Neural crest cell (in vitro differentiated cells): ENCODE results near the gene GALNS. TPM values are rescaled to one million over a fixed set of nuclear protein-coding genes. Genes with fewer than 3 reads are reported as not detected.

Experiments
- DNase-seq: peaks from one replicate; pipeline ENCODE4 v3.0.0; 2021; ENCODE audit warnings: low read depth, mixed read lengths, low spot score
- H3K27ac Mint-ChIP-seq: one replicate; pipeline ENCODE4 v1.8.0; 2021; ENCODE audit warnings: mild to moderate bottlenecking, mixed read lengths; ENCODE audit not compliant: unreplicated experiment
- H3K27me3 Mint-ChIP-seq: 2 replicates; pipeline ENCODE4 v1.8.0; 2021; ENCODE audit warnings: low read depth, mild to moderate bottlenecking, mixed read lengths
- H3K36me3 Mint-ChIP-seq: 2 replicates; pipeline ENCODE4 v1.8.0; 2021; ENCODE audit warnings: low read depth, mild to moderate bottlenecking, mixed read lengths
- H3K4me1 Mint-ChIP-seq: 2 replicates; pipeline ENCODE4 v1.8.0; 2021; ENCODE audit warnings: mixed read lengths
- H3K4me3 Mint-ChIP-seq: one replicate; pipeline ENCODE4 v1.8.0; 2021; ENCODE audit warnings: mild to moderate bottlenecking, mixed read lengths
- H3K9me3 Mint-ChIP-seq: 2 replicates; pipeline ENCODE4 v1.8.0; 2021; ENCODE audit warnings: mixed read lengths
- CTCF ChIP-seq: fragments of 200-600 bp; sonication (generic); conservative IDR thresholded peaks from 2 replicates; pipeline ENCODE4 v1.5.0; 2021; ENCODE audit warnings: antibody characterized with exemption, mild to moderate bottlenecking
- total RNA-seq: library from RNA; stranded (reverse); gene quantifications from 2 replicates; pipeline ENCODE4 v1.2.1, GENCODE V29; 2021

Gene GALNS
- total RNA-seq, 1 donor from 2014 or later, result 19.7 TPM

DNA sequence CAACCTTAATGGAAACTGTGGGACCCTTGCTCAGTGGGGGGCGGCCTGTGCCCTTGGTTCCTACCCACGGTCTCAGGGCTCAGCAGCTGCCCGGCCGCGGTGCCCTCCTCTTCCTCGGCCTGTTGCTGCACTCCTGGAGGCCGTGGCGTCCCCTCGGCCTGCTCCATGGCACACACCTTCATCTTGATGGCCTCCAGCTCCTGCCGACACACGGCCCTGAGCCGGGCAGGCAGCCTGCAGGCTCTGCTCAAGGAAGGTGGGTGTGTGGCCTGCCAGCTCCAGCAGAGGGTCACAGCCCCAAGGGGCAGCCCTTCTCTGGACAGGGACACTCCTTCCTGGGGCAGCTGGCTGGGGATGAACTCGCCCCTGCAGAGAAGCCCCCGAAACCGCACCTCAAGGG is 9.0 kb upstream of the GALNS start:
- Mint-ChIP-seq H3K4me1 (no peaks in the 10 kb centered on the region), H3K27me3 (no peaks in the 10 kb centered on the region), H3K4me3 (no peak overlapping the region), H3K27ac (no peak overlapping the region), H3K36me3 (no peaks in the 10 kb centered on the region), H3K9me3 (no peaks in the 10 kb centered on the region)
- no peak for DNase-seq
- TF ChIP-seq CTCF, result no peak

DNA sequence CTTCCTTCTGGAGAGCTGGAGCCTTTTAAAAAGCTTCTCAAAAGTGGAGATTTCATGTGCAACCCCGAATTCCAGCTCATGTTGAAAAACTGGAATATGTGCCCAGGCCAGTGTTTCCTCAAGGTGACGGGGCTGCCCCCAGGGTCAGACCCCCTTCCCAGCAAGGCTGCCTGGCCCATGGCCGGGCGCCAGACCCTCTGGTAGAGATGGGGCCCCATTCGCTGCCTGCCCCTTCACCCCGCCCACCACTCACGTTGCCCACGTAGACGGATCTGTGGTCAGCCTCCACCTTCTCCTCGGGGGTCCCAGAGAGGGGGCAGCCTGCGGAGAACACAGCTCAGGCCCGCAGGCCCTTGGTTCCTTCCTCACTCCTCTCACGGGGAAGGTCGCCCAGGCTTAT is 8.6 kb upstream of the GALNS start:
- Mint-ChIP-seq H3K4me1 (no peaks in the 10 kb centered on the region), H3K27ac (no peak overlapping the region), H3K9me3 (no peaks in the 10 kb centered on the region), H3K36me3 (no peaks in the 10 kb centered on the region), H3K4me3 (no peak overlapping the region), H3K27me3 (no peaks in the 10 kb centered on the region)
- no peak for DNase-seq
- no peak for TF ChIP-seq CTCF

- H3K27me3 Mint-ChIP-seq, result no peaks in the 10 kb centered on the region
- no peaks in the 10 kb centered on the region for H3K4me1 Mint-ChIP-seq
- no peak for DNase-seq
- H3K36me3 Mint-ChIP-seq, result no peaks in the 10 kb centered on the region
- H3K4me3 Mint-ChIP-seq, result no peak overlapping the region
- H3K9me3 Mint-ChIP-seq, result no peaks in the 10 kb centered on the region
- no peak overlapping the region for H3K27ac Mint-ChIP-seq
- TF ChIP-seq CTCF, result no peak
Observed at GRCh38 chr16:88864521-88864920, 7.8 kb upstream of the GALNS start.

- Mint-ChIP-seq H3K4me1 (no peaks in the 10 kb centered on the region), H3K9me3 (no peaks in the 10 kb centered on the region), H3K4me3 (no peak overlapping the region), H3K27ac (no peak overlapping the region), H3K27me3 (no peaks in the 10 kb centered on the region), H3K36me3 (no peaks in the 10 kb centered on the region)
- TF ChIP-seq CTCF, result no peak
- DNase-seq, result no peak
Observed at GRCh38 chr16:88864099-88864498, 7.4 kb upstream of the GALNS start.

DNA sequence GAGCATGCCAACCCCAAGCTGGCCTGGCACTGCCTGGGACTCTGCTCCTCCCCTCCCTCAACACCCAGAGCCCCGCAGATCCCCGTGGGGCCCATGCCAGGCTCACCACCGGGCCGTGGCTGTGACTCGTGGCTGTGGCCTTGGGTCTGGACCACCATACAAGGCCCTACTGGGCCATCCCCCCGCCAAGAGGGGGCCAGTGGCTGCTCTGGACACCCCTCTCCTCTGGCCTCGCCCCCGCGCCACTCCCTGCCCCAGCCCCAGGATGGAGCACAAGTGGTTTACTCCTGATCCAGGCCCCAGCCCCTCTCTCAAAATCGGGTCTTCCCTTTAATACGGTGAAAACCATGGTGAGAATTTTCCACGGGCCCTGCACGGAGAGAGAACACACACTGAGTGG is 6.7 kb upstream of the GALNS start:
- no peak for TF ChIP-seq CTCF
- Mint-ChIP-seq H3K4me3 (no peak overlapping the region), H3K27me3 (no peaks in the 10 kb centered on the region), H3K27ac (no peak overlapping the region), H3K9me3 (no peaks in the 10 kb centered on the region), H3K36me3 (no peaks in the 10 kb centered on the region), H3K4me1 (no peaks in the 10 kb centered on the region)
- no peak for DNase-seq

DNA sequence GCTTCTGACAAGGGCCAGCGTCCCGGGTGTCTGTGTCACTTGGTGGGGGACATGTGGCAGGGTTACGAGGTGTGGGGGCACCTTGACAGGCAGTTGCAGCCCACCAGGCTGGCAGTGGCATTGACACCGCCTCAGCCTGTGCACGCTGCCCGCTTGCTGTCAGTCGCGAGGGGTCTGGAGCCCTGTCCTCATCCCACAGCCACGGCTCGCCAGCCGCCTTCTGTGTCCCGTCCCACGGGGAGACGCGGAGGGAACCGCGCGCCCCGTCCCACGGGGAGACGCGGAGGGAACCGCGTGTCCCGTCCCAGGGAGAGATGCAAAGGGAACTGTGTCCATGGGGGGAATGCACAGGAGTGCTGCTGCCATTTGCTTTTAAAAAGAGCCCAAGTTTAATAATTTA is 6.2 kb upstream of the GALNS start:
- TF ChIP-seq CTCF, result no peak
- Mint-ChIP-seq H3K36me3 (no peaks in the 10 kb centered on the region), H3K4me3 (no peak overlapping the region), H3K27ac (no peak overlapping the region), H3K9me3 (no peaks in the 10 kb centered on the region), H3K4me1 (peaks cover 1% of the 10 kb centered on the region), H3K27me3 (no peaks in the 10 kb centered on the region)
- no peak for DNase-seq
